Neural crest cell (in vitro differentiated cells): ENCODE results near the gene POLA2. TPM values are rescaled to one million over a fixed set of nuclear protein-coding genes. Genes with fewer than 3 reads are reported as not detected.

ENCODE experiments used
- DNase-seq: peaks from one replicate; pipeline ENCODE4 v3.0.0; 2021; ENCODE audit warnings: low read depth, mixed read lengths, low spot score
- H3K27ac Mint-ChIP-seq: one replicate; pipeline ENCODE4 v1.8.0; 2021; ENCODE audit warnings: mild to moderate bottlenecking, mixed read lengths; ENCODE audit not compliant: unreplicated experiment
- H3K27me3 Mint-ChIP-seq: 2 replicates; pipeline ENCODE4 v1.8.0; 2021; ENCODE audit warnings: low read depth, mild to moderate bottlenecking, mixed read lengths
- H3K36me3 Mint-ChIP-seq: 2 replicates; pipeline ENCODE4 v1.8.0; 2021; ENCODE audit warnings: low read depth, mild to moderate bottlenecking, mixed read lengths
- H3K4me1 Mint-ChIP-seq: 2 replicates; pipeline ENCODE4 v1.8.0; 2021; ENCODE audit warnings: mixed read lengths
- H3K4me3 Mint-ChIP-seq: one replicate; pipeline ENCODE4 v1.8.0; 2021; ENCODE audit warnings: mild to moderate bottlenecking, mixed read lengths
- H3K9me3 Mint-ChIP-seq: 2 replicates; pipeline ENCODE4 v1.8.0; 2021; ENCODE audit warnings: mixed read lengths
- CTCF ChIP-seq: fragments of 200-600 bp; sonication (generic); conservative IDR thresholded peaks from 2 replicates; pipeline ENCODE4 v1.5.0; 2021; ENCODE audit warnings: antibody characterized with exemption, mild to moderate bottlenecking
- total RNA-seq: library from RNA; stranded (reverse); gene quantifications from 2 replicates; pipeline ENCODE4 v1.2.1, GENCODE V29; 2021

POLA2 gene
- total RNA-seq, 1 donor from 2014 or later = 66.9 TPM

- Mint-ChIP-seq H3K27me3 (peaks cover 24% of the 10 kb centered on the region), H3K27ac (no peak overlapping the region)
Measured at GRCh38 chr11:65317025-65317786, 55.4 kb downstream of the POLA2 start.

GRCh38 chr11:65320386-65321075 lies 58.8 kb downstream of the POLA2 start:
- Mint-ChIP-seq H3K27ac (no peak overlapping the region), H3K36me3 (no peaks in the 10 kb centered on the region)
- DNase-seq = no peak

More at GRCh38 chr11:65317025-65317786, 55.4 kb downstream of the POLA2 start:
- Mint-ChIP-seq H3K4me1 (peaks cover 30% of the 10 kb centered on the region), H3K4me3 (peak overlapping the region; percentile 77), H3K36me3 (no peaks in the 10 kb centered on the region), H3K9me3 (no peaks in the 10 kb centered on the region)
- DNase-seq = no peak
- TF ChIP-seq CTCF = no peak

GRCh38 chr11:65321076-65321475 lies 59.3 kb downstream of the POLA2 start:
- Mint-ChIP-seq H3K27me3 (no peaks in the 10 kb centered on the region), H3K4me1 (peaks cover 14% of the 10 kb centered on the region), H3K36me3 (no peaks in the 10 kb centered on the region), H3K27ac (no peak overlapping the region), H3K9me3 (no peaks in the 10 kb centered on the region), H3K4me3 (no peak overlapping the region)
- no peak for TF ChIP-seq CTCF
- no peak for DNase-seq

More at GRCh38 chr11:65320386-65321075, 58.8 kb downstream of the POLA2 start:
- Mint-ChIP-seq H3K4me1 (peaks cover 20% of the 10 kb centered on the region), H3K9me3 (no peaks in the 10 kb centered on the region), H3K4me3 (no peak overlapping the region), H3K27me3 (peaks cover 3% of the 10 kb centered on the region)
- TF ChIP-seq CTCF = no peak

GRCh38 chr11:65321828-65322485 lies 60.2 kb downstream of the POLA2 start:
- Mint-ChIP-seq H3K4me1 (peaks cover 5% of the 10 kb centered on the region), H3K36me3 (no peaks in the 10 kb centered on the region), H3K4me3 (peak overlapping the region; percentile 11), H3K27ac (peak overlapping the region; percentile 40), H3K27me3 (no peaks in the 10 kb centered on the region), H3K9me3 (no peaks in the 10 kb centered on the region)
- TF ChIP-seq CTCF = no peak
- DNase-seq = no peak

GRCh38 chr11:65323813-65324212 lies 62.1 kb downstream of the POLA2 start:
- Mint-ChIP-seq H3K27ac (no peak overlapping the region), H3K27me3 (no peaks in the 10 kb centered on the region), H3K4me3 (no peak overlapping the region), H3K4me1 (no peaks in the 10 kb centered on the region), H3K36me3 (no peaks in the 10 kb centered on the region), H3K9me3 (no peaks in the 10 kb centered on the region)
- no peak for DNase-seq
- no peak for TF ChIP-seq CTCF
